Raji (cell line): ENCODE results near the gene PHLDB2.

Experiments
- POLR2A ChIP-seq: IDR thresholded peaks from 2 replicates; pipeline ENCODE4 v1.6.1; 2011; ENCODE audit warnings: low read depth, low read length, control low read depth; ENCODE audit not compliant: insufficient read depth

The PHLDB2 gene

GRCh38 chr3:111923095-111923771 lies 64.2 kb downstream of the PHLDB2 start:
- no peak for TF ChIP-seq POLR2A

GRCh38 chr3:111923806-111924205 lies 64.7 kb downstream of the PHLDB2 start:
- TF ChIP-seq POLR2A: no peak

GRCh38 chr3:111924283-111924682 lies 65.2 kb downstream of the PHLDB2 start:
- no peak for TF ChIP-seq POLR2A

DNA sequence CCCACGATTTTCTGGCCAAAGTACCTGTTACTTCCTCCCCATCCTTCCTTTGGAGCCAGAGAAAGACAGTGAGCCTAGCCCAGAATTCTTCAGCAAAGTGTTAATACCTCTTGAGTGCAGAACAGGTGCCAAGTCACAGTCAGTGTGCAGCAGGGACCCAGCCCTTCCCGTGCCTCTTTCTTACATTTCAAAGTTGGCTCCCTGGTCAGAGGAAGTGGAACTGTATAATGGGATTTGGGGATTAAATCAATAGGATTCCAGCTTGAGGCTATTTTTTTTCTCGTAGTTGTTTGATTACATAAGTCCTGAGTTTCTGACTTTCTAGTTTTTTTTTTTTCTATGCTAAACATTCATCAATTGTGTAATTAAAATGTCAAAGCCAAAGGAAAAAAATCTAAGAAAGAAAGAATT lies 67.2 kb downstream of the PHLDB2 start:
- no peak for TF ChIP-seq POLR2A

- no peak for TF ChIP-seq POLR2A
These were observed 69.5 kb downstream of the PHLDB2 start for GRCh38 chr3:111928613-111929012.

DNA sequence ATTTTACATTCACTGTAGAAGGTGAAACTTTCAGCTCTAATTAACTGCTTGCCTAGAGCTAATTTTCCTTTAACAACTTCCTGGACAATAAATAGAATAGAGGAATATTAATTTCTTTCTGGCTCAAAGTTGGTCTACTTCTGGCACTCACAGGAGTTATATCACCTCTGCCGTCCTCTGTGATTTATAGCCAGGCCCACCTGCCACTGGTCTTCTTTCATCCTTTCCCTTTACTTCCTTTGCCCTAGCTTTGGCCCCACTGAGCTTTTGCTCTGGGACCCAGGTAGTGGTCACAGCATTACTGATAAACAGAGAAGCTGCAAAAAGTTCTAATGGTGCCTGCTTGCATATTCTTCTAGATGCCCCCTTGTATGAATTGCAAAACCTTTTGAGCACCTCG lies 70.4 kb downstream of the PHLDB2 start:
- no peak for TF ChIP-seq POLR2A

GRCh38 chr3:111932946-111933345 lies 73.9 kb downstream of the PHLDB2 start:
- TF ChIP-seq POLR2A: no peak

GRCh38 chr3:111936191-111936841 lies 77.3 kb downstream of the PHLDB2 start:
- TF ChIP-seq POLR2A: no peak

DNA sequence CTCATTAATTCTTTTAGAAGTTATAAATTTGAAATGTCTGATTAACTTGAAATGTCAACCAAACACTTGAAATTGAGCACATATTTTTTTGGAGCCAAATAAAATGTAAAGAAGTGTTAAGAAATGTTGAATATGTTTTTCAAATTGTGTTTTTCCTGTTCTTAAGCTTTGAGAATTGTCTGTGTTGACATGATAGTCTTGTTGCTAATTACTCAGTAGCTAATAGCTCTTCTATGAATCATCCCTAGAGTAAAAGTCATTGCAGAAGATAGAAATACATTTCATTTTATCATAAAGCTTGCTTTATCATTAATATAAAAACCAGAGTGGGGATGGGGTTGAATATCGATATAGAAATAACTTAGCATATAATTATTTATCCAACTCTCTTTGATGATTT lies 77.9 kb downstream of the PHLDB2 start:
- no peak for TF ChIP-seq POLR2A

DNA sequence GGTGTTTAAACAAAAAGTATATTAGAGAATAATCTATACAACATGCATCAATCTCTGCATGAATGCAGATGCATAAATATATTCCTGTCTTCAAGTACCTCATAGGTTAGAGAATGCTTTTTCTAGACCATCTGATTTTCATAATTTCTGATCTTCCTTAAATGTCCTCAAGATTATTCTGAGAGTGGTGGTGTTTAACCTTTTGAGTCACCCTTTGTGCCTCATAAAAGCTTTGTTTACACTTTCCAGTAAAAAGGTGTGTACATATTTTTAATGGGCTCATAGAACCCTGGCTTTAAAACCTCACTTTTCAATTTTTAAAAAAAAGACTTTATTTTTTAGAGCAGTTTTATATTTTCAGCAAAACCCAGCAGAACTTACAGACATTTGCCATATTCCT lies 78.8 kb downstream of the PHLDB2 start:
- no peak for TF ChIP-seq POLR2A

DNA sequence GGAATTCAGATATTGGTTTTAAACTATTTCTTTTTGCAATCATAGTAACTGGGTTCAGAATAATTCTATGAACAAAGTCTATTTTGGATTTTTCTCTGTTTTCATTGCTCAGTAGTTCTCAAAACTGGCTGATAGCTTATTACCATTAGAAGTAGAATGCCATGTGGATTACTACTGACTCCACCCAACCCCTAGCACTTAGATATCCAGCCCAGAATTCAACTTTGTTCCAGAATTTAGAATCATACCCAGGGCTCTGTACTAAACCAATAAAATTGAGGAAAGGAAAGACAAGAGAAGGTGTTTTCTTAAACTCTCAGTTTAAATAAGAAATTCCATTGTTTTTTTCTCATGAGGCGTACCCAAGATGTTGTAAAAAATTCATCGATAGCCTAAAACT lies 80.8 kb downstream of the PHLDB2 start:
- TF ChIP-seq POLR2A: no peak

DNA sequence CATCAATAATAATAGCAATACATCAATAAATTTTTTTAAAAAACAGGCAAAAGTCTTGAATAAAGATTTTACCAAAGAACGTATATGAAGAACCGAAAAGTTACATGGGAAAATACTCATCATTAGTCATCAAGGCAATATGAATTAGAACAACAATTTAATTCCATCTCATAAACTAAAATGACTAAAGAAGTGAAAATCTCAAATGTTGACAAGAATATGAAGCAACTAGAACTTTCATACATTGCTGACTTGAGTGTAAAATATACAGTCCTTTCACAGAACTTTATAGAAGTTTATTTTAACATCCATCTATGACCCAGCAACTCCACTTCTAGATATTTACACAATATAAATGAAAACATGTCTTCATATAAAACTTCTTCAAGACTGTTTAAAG lies 84.5 kb downstream of the PHLDB2 start:
- TF ChIP-seq POLR2A: no peak

DNA sequence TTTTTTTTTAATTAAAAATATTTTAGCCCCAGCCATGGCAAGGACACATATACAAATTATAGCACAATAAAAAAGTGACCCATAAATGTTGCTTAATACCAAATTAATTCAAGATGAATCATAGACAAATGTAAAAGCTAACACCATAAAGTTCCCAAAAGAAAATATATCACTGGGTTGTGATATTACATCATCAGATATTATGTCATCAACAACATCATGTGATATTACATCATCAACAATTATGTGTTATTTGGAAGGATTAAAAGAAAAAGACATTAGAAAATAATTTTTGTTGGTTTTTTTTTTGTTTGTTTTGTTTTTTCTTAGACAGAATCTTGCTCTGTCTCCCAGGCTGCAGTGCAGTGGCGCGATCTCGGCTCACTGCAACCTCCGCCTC lies 85.3 kb downstream of the PHLDB2 start:
- TF ChIP-seq POLR2A: no peak

GRCh38 chr3:111947231-111947630 lies 88.2 kb downstream of the PHLDB2 start:
- TF ChIP-seq POLR2A: no peak

DNA sequence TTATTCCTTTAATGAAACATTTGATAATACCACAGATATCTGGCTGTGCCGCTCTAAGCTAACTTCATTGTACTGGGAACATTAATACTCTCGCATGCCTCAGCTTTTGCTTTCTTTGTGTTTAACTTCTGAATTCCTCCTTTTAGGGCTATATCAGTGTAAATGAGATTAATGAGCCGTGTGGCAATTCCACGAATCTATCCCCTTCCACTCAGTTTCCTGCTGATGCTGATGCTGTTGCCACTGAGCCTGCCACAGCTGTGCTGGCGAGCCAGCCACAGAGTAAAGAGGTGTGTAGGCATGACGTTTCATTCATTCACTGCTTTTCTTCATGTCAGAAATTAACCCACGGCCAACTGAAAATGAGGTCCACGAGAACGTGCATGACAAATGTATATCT lies 89.7 kb downstream of the PHLDB2 start:
- TF ChIP-seq POLR2A: no peak

- no peak for TF ChIP-seq POLR2A
These were observed 90.6 kb downstream of the PHLDB2 start for GRCh38 chr3:111949712-111950111.

- TF ChIP-seq POLR2A: no peak
These were observed 92.0 kb downstream of the PHLDB2 start for GRCh38 chr3:111951032-111951431.

DNA sequence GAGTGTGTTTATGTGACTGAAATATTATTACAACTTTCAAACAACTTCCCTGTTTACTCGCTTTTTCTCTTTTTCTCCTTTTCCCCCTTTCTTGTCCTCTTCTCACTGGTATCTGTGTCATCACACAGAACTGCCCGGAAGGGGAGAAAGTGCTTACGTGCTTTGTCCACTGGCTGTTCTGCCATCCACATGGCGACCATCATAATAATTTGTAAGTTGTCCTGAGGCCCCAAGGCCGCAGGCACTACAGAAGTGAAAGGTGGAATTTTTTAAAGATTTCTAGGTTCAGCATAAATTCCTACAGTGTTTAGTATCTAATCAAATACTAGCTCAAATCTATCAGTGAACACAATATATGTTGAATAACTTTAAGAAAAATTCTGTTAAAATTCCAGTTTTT lies 93.0 kb downstream of the PHLDB2 start:
- TF ChIP-seq POLR2A: no peak
